HG03521 (cell line): ENCODE measurements around the gene SHLD2.
"Not testable (repeated sequence)": the region's sequence is repeated elsewhere in the genome, so short reads cannot be mapped to it uniquely, and the experiment has no call there.

Source experiments
- ATAC-seq: cut with Tn5 transposase; IDR thresholded peaks from one replicate; pipeline ENCODE4 v1.9.1; 2021; ENCODE audit warnings: mild to moderate bottlenecking, moderate library complexity; ENCODE audit not compliant: unreplicated experiment

Gene SHLD2, protein sequence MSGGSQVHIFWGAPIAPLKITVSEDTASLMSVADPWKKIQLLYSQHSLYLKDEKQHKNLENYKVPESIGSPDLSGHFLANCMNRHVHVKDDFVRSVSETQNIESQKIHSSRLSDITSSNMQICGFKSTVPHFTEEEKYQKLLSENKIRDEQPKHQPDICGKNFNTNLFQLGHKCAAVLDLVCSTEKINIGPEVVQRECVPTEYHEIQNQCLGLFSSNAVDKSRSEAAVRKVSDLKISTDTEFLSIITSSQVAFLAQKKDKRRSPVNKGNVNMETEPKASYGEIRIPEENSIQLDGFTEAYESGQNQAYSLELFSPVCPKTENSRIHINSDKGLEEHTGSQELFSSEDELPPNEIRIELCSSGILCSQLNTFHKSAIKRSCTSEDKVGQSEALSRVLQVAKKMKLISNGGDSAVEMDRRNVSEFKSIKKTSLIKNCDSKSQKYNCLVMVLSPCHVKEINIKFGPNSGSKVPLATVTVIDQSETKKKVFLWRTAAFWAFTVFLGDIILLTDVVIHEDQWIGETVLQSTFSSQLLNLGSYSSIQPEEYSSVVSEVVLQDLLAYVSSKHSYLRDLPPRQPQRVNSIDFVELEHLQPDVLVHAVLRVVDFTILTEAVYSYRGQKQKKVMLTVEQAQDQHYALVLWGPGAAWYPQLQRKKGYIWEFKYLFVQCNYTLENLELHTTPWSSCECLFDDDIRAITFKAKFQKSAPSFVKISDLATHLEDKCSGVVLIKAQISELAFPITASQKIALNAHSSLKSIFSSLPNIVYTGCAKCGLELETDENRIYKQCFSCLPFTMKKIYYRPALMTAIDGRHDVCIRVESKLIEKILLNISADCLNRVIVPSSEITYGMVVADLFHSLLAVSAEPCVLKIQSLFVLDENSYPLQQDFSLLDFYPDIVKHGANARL

DNA sequence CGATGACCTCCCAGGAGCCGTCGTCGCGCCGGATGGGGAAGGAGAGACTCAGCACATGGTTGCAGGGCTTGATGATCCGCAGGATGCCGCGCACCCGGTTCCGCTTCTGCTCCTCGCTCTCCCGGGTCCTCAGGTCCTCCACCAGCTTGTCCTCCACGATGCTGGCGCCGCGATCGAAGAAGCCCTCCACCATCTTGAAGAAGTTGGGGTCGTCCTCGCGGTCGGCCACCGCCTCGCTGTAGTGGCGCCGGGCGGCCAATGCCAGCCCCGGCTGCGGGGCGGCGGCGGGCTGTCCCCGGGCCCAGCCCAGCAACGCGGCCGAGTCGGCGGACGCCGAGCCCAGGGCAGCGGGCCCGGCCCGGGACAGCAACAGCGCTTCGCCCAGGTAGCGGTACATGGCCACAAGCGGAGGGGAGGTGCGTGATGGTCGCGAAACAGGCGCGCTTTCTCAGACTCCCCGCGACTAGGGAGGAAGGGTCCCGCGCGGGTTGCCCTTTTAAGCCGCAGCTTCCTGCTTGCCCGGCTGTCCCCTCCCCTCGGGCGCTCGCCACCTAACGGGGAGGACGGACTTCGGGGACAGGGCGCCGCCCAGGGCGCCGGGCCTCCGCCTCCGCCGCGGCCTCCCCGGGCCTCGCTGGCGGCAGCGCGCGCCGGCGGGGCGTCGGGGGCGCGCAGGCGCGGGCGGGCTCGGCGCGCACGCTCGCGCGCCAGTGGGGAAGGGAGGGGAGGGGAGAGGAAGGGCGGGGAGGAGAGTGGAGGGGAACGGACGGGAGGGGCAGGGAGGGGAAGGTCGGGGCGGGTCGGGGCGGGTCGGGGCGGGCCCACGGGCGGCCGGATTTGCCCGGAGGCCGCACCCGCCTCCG is at the start of gene SHLD2, which contains the start of gene GLUD1:
Gene SHLD2 (plus strand): TSS at position 834 of the 863 bp plus-strand sequence. CDS start 56,149 bp downstream, outside the sequence.
Gene GLUD1 (minus strand): TSS at position 471 of the 863 bp plus-strand sequence. CDS start 74 bp downstream, at position 397.
- peak; percentile 69 for ATAC-seq

DNA sequence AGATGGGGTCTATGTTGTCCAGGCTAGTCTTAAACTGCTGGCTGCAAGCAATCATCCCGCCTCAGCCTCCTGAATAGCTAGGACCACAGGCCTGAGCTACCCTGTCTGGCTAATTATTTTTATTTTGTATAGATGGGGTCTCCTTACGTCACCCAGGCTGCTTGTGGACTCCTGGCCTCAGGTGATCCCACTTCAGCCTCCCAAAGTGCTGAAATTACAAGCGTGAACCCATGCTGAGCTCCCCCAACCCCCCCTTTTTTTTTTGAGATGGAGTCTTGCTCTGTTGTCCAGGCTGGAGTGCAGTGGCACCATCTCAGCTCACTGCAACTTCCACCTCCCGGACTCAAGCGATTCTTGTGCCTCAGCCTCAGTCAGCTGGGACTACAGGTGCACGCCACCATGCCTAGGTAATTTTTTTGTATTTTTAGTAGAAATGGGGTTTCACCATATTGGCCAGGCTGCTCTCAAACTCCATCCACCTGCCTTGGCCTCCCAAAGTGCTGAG is 49.5 kb upstream of the SHLD2 start:
- no peak for ATAC-seq

DNA sequence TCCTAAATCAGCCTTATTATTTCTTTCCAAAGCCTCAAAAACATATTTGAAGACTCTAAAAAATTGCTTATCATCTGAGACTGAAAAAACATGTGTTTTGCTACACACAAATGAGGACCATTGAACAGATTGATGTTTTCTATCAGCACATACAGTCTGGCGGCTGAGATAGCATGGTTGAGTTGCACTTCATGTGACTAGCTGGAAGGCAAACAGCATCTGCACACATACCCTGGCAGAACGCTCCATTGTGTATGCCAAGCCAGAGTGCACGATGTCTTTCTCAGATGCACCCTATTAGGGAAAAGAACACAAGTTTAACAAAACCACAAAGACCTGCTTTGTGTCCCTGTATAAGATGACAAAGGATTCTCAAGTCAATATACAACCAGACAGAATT is 41.9 kb upstream of the SHLD2 start:
- no peak for ATAC-seq

DNA sequence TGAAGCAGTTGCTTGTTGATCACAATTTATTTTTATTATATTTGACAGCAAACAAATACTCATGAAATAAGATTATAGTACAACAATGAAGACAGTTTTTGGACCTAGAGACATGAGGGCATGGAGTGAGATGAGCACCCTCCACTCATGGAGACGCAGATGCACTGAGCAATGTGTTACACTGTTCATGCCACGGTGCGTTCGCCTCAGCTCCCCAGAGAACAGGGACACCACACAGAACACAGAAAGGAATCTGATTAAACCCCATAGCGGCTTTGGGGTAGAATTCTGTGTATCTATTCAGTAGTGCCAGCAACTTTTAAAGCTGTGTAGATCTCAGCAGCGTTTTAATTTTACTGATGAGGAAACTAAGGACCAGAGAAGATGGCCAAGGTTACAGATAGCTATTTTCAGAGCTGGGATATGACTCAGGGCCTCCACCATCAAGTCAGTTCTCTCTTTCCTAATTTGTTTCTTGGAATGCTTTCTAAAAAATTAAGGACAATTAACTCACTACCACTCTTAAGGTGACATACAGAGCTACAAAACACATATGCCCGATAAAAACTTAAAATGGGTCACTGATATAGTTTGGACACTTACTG is 41.3 kb upstream of the SHLD2 start:
- ATAC-seq: no peak

DNA sequence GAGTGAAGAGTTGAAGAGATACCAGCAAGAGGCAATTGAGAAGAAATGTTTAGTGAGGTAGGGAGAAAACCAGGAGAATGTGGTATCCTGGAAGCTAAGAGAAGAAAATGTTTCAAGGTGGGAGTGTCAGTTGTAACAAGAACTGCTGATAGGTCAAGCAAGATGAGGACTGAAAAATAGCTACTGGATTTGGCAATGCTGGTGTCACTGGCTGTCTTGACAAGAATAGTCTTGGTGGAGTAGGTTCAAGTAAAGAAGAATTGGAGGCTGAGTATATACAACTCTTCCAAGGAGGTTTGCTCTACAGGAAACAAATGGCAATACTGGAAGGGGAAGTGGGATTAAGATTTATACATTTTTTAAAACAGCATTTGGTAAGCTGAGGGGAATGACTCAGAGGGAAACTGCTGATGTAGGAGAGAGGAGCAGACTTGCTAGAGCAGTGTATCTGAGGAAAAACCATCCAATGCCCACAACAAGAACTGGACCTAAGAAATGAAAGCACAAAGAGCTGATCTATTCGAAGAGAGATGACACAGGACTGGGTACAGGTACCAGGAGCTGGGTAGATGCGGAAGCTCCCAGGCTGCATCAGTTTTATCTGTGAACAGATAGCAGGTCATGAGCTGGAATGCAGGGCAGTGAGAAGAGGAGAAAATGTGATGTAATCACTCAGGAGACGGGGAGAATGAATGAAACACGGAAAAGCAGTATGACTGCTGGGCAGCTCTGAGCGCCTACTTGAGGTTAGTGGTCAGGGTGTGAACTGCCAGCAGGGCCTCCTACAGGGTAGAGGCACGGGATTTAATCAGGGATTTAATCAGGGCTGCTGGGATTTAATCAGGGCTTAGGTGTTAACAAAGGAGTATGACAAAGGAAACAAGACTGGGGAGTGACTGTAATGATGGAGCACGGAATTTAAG is 40.4 kb upstream of the SHLD2 start:
- no peak for ATAC-seq

DNA sequence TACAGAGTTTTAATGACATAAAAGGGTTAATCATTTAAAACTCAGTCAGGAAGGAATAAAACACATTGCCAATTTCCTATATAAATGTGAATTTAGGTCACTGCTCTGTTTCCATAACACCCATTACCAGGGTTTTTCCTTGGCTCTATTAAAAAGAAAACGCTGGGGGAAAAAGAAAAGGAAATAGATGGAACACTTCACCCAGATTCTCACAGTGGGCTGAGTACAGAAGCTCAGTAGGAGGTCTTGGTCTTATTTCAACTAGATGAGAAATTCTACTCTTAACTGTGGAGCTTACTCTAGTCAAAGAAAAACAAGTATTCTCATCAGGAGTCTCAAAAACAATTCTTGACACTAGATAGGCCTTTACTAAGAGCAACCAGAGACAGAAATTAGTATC is 36.8 kb upstream of the SHLD2 start:
- no peak for ATAC-seq

DNA sequence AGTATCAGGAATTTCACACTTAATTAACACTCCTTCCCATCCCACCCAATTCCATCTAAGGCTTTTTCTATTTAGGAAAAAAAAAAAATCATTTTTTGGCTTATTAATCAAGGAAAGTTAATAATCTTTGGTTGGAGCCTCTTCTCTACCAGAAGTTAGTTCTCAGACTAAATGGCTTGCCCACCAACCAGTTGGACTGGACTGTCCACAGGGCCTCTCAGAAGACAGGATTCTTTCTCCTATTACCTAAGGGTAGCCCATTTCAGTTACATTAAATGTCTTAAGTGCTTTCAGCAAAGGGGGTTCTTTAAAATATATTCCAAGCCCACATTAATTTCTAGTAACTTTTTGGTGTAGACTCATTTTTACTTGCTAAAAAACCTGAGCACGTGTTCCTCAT is 35.6 kb upstream of the SHLD2 start:
- no peak for ATAC-seq

DNA sequence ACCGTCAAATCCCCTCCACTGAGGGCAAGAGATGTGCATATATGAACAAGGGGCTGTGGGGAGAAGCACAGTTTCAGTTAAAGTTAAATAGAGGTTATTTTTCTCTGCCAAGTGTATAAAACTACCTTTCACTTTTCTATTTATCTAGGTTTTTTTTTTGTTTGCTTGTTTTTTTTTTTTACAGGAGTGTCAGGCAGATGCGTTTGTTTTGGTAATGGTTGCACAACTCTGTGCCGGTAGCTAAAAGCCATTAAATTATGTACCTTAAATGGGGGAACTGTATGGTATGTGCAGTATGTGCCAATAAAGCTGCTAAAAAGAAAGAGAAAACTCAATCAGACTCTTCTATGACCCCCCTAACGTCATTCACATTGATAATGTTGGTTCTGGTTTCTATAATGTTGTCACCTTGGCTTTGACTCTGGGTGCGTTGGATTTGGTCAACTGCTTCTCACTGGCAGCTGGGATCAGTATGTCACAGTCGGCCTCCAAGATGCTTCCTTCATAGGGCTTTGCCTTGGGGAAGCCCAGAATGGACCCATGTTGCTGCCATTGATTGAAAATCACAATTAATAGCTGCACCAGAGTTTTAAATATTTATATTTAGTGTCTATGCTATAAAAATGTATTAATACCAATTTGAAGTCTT is 34.6 kb upstream of the SHLD2 start:
- no peak for ATAC-seq

DNA sequence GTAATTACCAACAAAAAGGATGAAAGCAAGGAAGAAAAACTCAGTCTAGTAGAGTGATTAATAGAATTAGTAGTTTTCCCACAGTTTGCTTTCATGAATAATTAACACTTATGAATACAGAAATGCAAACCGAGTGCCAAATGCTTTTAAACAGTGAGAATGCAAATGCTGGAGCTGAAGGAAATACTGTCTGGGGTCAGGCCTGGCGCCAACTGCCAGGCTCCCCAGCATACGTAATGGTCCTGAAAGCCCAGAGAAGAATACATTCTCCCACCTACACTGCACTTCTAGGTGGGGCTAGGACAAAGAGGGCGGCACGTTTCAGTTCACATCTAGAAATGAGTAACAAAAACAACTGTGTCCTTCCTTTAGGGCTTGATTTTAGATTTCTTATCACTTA is 30.4 kb upstream of the SHLD2 start:
- no peak for ATAC-seq

DNA sequence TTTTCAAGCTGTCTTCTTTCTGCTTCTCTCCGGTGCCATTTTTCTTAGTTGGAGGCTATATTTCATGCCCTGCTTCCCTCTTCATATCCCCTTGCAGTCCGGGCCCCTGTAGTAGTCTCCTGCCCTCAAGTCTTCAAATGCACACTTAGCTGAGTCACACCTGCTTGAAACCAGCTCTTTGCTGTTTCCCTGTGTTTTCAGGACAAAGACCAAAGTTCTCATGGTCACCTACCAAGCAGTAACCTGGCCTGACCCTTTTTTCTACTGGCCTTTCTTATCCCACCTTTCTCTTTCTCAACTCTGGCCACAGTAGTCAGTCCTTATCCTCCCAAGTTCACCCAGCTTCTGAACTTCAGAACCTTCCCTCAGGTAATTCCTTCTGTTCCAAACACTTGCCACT is 28.8 kb upstream of the SHLD2 start:
- no peak for ATAC-seq

DNA sequence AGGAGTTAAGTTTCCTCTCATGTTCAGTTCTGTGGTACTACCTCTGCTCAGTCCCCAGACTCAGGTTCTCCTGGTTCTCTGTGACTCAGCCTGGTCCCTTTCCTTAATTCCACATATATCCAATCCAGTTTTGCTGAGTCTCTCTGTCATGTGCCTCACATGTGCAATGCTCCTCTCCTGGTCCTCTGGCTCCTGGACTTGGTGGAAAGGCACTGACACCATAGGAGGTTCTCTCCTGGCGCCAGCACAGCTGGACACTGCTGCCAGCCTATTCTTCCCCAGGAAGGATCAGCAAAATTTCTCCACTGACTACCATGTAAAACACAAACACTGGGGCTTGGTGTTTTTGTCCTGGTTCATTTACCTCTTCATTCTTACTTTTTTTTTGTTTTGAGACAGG is 28.1 kb upstream of the SHLD2 start:
- ATAC-seq: no peak

DNA sequence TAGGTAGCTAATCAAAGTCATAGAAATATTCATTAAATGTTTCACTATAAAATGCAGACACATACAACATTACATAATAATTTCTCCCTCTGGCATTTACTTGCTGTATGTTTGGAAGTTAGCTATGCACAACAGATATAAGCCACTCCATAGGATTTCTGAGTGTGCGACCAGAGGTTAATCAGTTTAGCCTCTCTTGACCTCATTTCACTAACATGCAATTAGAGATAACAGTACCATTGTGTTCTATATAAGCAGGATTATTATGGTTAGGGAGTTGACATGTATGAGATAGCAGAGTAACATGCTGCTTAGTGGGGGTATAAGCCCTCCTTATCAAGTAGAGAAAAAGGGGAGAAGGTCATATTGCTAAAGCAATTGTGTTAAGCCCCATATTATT is 26.7 kb upstream of the SHLD2 start:
- ATAC-seq: no peak

DNA sequence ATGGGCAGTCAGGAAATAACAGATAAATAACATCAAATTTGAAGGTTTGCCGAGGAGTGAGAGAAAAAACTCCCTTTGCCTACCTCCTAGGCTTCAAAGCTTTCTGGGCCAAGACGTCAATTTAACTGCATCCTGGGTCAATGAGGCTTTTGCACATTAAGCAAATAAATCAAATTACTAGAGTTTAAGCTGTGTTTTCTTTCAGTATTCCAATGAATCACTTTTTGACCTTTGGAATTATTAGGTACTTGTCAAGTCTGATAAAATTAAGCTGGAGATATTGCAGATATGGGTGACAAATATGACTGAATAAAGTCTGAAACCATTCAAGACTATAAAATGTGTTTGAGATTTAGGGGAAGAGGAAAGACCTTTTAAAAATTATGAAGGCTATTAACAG is 22.6 kb upstream of the SHLD2 start:
- ATAC-seq: no peak

DNA sequence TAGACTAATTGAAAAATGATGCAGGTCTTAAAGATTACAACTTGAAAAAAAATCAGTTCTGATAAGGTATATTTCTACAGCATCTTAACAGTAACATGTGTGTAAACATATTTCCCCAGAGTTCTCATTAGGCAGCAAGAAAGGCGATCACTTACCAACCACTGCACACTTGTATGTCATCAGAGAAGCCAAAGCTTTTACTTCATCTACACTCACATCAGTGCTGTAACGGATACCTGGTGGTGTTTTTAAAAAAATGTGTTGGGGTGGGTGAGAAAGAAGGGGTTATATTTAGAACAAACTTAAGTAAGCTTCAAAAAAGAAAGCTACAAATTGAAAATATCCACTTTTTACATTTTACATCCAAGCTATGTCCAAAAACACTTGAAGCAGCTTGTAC is 18.6 kb upstream of the SHLD2 start:
- not testable (repeated sequence) for ATAC-seq

DNA sequence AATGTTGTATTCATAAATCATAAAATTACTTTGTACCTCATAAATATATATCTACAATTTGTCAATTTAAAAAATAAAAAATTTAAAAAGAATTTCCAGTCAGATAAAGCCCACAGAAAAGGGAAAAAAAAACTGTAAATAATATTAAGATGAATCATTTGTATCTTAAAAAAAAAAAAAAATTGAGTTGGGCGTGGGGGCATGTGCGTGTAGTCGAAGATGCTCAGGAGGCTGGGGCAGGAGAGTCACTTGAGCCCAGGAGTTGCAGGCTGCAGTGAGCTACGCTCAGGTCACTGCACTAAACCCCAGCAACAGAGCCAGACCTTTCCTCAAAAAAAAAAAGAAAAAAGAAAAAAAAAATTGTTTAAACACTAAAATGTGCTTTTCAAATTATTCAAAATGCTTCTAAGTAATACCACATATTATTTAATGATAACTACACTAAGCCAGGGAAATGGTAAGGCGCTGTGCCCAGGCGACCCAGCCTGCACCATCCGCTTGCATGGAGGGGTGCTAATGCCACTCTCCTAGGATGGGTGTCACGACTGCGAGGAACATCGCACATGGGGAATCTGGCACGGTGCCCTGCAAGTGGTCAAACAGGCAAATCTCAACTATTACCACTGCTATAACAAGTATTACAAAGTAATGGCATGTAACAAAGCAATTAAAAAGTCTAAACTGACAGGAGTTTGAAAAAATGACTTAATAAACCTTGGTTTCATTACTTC is 15.7 kb upstream of the SHLD2 start:
- no peak for ATAC-seq

DNA sequence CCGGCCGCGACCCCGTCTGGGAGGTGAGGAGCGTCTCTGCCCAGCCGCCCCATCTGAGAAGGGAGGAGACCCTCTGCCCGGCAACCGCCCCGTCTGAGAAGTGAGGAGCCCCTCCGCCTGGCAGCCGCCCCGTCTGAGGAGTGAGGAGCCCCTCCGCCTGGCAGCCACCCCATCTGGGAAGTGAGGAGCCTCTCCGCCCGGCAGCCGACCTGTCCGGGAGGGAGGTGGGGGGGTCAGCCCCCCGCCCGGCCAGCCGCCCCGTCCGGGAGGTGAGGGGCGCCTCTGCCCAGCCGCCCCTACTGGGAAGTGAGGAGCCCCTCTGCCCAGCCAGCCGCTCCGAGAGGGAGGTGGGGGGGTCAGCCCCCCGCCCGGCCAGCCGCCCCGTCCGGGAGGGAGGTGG is 14.4 kb upstream of the SHLD2 start:
- ATAC-seq: not testable (repeated sequence)

DNA sequence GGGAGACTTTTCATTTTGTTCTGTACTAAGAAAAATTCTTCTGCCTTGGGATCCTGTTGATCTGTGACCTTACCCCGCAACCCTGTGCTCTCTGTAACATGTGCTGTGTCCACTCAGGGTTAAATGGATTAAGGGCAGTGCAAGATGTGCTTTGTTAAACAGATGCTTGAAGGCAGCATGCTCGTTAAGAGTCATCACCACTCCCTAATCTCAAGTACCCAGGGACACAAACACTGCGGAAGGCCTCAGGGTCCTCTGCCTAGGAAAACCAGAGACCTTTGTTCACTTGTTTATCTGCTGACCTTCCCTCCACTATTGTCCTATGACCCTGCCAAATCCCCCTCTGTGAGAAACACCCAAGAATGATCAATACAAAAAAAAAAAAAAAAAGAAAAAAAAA is 13.4 kb upstream of the SHLD2 start:
- not testable (repeated sequence) for ATAC-seq

DNA sequence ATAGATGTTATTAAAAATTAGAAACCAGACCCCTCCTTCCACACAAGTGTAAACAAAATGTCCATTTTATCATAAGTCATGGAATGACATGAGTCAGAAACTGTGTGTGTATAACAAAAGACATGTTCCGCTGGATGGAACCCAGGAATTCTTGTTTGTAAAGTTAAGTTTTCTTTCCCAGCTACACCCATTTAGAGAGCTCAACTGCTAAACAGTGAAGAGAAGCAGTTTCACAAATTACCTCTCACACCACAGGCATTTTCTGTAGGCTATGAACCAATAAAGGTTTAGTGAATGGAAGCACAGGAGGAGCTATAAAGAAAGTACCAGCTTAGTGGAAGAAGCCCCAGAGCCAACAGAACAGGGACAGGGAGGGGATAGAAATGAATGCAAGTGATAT is 12.8 kb upstream of the SHLD2 start:
- ATAC-seq: not testable (repeated sequence)
